Stimulated activated CD4-positive, alpha-beta T cell treated with anti-CD3 and anti-CD28 coated beads, Interleukin-1b, Interleukin-23, amount 100 ng/mL, for 24 hours (primary cell): Measurements from ENCODE around the gene VPS13D.

Experiments
- DNase-seq, 4 experiments: peaks; one replicate each; pipeline ENCODE4 v3.0.0-alpha.2; 2020; ENCODE audit warnings: low read depth in 4 of 4, low spot score in 1 of 4

The VPS13D gene

DNA sequence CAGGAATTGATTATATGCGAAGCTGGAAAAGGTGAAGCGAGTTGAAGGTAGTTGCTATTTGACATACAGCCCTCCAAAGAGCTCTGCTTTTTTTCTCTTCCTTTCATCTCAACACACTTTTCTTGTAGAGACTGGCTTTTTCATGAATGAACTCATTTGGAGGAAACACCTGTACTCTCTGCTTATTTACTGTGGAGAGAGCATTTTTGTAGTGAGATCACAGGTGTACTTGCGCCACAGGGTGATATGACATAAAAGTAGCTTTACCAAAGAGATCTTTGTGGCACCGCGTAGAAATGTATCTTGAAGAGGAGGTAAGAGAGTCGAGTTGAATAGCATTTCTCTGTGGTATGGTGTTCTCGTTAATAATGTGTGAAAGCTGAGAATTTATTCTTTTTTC, 187.6 kb downstream of the VPS13D start:
- DNase-seq = no peak

DNA sequence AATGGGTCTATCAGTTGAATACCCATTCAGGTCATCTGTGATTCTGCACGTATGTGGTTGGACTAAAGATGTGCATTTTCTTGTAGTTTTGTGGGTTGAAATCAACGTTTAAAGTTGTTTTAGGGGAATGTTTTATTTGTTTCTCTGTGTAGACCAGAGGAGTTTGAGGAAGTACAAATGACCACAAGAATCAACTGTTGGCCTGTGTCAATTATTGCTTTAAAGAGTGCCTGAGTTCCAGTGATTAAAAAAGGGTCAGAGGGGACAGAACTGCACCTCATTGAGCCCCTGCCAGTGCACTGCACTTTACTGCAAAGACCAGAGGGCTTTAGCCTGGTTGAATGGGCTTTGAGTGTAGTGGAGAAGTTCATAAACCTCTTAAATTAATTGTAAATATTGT, 190.3 kb downstream of the VPS13D start:
- no peak for DNase-seq

DNA sequence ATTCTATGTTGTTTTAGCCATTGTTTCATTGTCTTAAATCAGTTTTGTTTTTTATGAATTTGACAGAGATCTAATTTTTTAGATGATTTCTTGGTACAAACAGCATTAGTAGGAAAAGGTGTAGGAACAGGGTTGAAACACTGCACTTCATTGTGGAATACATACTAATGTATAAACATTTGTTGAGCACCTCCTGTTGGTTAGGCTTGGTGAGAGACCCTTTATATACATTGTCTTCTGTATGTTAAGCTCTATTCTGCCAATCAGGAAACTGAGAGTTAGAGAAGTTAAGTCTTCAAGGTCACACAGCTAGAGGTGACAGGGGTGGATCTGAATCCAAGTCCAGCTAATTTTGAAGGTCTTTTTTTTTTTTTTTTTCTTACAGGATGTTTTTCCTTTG, 192.7 kb downstream of the VPS13D start:
- no peak for DNase-seq

DNA sequence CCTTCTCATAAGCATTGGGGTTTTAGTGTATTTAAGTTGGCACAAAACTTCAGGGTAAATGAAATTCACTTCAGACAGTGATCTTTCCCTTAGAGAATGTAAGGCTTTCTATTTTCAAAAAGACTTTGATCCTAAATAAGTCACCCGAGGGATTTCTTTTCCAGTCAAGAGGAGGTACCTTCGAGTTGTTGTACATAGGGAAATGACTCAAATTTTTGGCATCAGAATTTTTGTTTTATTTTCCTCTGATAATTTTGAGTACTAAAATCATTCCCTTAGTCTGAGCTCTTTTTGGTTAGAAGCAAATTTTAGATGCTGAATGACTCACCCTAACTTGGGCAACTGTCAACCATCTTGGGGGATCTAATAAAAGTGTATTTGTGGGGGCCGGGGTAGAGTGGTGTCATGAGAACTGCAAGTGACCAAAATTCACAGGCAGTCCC, 194.3 kb downstream of the VPS13D start:
- no peak for DNase-seq

DNA sequence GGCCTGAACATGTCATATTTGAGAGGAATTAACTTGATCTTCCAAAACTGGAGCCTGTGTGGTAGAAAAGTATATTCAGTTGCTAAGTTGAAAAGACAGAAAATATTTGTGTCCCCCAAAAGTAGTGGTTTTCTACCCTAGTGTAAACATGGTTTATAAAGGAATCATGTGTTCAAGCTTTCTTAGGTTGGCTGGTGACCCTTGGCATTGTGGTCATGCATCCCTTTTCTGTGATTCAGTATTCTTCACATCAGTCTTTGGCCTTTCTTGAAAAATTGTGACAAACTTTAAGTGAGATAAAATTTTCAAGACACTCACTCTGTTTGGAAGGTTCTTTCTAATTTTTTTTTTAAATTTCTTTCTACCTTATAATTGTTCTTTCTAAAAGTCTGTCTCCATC, 195.0 kb downstream of the VPS13D start:
- DNase-seq = no peak

DNA sequence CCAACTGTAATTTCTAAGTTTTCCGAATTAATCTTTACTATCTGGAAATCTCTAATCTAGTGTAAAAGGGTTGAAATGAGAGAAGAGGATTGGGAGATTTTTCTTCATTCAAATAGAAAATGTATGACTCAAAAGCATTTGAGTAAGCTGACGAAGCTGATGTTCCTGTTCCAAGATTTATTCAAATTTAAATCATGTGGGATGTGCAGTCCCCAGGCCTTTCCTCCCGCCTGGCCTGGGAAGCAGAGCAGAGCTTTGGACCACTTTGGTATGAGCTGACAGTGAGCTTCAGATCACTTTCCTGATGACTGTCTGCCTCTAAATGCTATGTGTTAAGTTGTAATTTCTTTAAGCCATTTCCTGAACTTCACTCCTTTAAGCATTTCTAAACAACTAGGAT, 196.2 kb downstream of the VPS13D start:
- no peak for DNase-seq

DNA sequence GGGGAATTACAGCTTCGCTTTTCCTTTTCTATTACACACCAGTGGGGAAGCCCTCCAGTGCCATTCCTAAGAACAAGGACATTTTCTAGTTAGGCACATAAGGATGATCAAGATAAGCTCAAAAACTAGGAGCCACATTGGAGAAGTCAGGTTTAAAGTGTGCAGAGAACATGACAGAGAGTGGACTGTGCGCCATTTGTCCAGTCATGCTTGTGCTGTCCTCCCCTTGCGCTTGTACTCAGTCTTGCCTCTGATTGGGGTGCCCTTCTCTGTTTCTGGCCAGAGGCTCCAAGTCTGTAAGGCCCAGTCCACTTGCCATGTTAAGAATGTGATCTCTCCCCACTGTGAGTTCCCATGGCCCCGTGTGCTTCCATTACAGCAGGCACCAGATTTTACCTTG, 198.5 kb downstream of the VPS13D start:
- no peak for DNase-seq

DNA sequence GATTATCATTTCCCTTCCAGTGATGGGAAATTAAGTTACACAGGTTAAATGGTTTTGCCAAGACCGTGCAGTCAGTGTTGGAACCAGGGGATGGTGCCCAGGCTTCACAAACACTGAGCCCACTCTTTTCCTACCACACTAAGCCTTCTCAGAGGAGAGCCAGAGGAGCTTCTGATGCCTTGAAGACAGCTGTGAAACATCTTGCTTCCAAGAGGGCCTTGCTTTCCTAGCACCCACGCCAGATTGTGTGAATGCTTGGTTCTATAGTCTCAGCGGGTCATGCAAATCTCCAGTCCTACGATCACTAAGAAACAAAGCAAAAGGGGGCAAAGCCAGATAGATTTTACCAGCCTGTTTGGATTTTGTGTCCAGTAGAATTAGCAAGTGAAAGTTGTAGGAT, 200.7 kb downstream of the VPS13D start:
- no peak for DNase-seq

DNA sequence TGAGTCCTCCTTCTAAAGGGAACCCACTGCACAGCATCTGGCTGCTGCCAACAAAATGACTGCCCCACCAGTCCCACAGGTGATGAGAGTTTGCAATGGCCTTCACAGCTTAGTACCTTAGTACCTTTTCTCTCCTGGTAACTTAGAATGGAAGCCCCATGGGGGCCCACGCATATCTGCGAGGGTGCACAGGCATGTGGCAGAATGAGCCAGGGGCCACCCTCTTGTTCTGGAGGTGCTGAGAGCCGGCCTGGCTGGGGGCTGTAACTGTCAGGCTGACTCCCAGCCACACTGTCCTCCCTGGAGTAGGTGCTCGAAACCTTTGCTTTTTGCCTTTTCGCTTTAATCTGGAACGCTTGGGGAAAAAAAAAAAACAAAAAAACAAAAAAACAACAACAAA, 203.1 kb downstream of the VPS13D start:
- DNase-seq = no peak

DNA sequence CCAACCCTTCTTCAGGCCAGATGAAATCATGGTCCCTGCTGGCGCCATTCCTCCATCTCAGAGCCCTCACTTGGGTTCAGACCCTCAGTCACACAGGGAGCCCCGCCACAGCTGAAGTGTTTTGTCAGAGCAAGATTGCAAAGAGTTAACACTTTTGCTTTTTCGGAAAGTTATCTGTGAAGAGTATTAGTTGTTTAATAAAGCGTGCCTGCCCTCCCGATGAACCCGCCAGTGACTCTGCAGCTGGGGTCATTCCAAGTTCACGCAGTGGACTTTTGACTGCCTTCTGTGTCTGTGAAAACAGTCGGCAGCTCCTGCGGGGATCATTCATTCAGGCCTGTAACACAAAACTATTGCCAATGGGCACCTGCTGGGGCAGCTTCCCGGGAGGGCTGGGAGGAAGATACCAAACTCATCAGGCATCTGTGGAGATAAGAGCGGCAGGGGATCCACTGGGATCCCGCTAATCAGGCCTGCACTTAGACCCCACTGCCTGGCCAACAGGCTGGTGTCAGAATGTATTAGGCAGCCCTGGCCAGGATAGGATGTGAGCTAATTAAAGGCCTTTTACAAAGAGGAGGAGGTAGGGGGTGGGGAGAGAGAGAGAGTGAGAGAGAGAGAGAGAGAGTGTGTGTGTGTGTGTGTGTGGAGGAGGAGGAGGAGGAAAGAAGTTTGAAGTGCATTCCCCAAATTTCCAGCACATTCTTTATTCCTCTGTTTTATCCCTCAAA, 203.7 kb downstream of the VPS13D start:
- DNase-seq = no peak

DNA sequence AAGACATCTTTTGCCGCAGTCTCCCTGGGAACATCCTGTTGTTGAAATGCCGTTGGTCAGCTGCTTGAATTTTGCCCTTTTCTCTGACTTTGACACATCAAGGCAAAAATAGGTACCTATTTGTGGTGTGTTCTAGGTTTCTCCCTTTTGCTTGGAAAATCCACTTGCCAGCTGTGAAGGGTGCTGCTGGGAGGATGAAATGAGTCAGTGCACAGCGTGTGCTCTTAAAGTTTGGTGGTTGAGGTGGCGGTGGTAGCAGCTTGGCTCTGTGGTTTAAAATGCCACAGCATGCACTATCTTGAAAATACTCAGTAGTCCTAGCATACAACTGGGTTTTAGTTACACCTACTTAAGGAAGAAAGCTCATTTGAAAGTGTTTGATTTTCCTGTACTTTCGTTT, 204.3 kb downstream of the VPS13D start:
- peak in 3 of 4 experiments; percentile 26 to 58 (median 36) for DNase-seq

DNA sequence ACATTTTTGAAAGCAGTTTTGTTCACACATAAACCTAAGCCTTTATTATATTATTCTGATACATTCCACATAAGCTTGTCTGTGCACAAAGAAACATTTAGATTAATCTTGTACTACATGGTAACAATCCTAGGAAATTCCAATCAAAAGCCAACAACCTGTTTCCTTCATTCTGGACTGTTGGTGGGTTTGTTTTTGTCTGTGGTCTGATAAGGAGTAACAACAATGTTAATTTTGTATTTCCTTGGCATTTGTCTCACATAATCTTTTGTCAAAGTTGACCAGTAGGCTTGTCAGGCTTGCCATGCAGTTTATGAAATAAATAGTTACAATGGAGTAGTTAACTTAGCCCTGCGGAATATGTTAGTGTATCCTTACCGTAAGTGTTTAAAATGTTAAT, 204.9 kb downstream of the VPS13D start:
- DNase-seq = no peak

DNA sequence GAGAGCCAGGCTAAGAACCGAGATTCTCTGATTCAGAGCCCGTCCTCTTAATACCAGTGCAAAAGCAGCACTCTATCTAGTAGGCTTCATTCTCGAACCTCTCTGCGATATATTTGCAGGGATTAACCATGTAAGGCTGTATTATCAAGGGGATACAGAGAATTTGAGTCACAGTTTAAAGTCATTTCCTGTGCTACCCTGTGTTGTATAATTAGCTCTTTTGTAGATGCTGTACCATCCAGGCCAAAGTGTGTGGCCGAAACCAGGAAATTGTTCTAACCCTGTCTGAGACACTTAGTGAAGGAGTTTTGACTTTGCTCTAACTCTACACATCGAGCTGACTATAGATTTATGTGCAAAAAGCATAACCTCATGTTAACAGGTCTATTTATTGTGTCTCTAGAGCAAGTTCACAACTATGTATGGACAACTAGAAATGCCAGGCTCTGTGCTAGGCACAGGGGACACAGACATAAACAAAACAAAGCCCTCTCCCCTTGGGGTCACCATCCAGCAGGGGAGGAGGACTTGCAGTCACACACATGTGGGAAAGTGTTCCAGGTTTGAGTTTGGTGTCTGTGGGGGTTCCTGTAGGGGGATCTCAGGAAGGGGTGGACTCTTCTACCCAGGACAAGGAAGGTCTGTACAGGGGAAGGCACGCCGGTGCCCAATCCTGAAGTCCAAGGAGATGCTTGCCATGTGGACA, 206.0 kb downstream of the VPS13D start:
- DNase-seq = peak in 1 of 4 experiments; percentile 37

DNA sequence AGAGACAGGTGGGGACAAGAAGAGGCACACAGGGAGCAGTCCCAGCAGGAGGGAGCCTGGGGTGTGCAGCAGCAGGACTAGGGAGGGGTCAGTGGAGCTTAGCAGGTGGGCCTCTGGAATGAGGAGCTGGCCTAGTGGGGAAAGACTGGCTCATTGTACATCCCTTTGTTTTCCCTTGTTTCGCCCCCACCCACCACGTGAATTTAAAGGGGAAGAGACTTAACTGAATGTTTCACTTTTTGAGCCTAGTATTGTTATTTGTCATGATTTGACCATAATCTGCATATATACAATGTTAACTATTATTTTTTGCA, 206.5 kb downstream of the VPS13D start:
- DNase-seq = no peak

DNA sequence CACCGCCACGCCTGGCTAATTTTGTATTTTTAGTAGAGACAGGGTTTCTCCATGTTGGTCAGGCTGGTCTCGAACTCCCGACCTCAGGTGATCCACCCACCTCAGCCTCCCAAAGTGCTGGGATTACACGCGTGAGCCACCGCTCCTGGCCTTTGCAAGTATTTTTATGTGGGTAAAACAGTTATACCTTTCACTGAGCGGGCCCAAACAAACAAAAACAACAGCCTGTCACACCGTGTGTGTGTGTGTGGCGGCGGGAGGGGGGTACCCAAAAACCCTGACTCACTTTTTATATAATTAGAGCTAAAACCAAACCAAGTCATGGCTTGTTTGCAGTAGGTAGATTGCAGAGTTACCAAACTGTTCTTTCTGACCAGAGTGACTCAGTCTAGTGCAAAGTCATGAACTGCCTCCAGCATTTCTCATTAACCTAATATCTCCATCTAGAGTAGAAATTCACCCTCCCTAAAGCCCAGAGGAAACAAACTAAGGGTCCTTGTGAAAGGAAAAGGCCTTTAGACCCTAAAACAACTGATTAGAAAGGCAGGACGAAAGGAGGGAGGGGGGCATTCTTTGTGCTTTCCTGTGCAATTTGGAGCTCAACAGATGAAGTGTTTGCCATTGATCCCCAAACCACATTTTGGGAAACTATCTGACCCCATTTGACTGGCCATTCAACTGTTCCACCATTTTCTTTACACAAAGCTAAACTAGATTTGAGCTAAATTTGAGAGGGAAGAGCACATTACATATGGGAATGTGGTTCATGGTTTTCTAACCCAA, 207.2 kb downstream of the VPS13D start:
- no peak for DNase-seq

DNA sequence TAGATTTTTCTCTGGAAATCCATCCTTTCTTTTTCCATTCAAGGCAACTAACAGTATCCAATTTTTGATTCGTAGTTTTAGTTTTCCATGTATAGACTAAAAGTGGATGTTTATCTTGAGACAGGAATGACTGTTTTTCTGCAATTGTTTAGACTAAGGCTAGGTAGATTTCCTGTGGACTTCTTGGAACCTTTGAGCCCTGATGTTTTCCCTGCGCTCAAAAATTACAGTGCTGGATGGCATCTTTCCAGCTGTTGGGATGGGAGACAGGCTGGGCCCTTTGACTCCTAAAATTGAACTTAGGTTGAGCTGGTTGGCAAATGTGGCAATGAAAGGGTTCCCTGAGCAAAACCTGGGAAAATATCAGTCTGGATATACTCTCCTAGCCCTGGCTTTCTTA, 207.8 kb downstream of the VPS13D start:
- DNase-seq = no peak

DNA sequence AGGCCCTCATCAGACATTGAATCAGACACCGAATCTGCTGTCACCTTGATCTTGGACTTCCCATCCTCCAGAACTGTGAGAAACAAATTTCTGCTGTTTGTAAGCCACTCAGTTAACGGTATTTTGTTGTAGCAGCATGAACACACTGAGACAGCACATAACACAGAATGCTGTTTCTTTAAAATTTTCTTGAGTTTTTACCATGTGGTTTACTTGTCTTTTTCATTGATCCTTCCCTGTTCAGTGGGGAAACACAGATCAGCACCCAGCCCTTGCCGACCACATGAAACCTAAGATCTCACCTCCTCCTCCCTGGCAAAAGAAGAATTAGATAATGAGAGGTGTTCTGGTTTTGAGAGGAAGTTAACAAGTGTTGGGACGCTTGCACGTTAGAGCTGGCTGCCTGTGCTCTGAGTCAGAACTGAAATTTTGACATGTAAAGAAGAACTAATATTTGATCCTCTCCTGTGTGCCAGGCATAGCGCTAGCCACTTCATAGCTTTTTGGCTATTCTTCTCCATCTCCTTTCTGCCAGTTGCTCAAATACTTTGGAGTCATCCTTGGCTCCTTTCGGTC, 208.6 kb downstream of the VPS13D start:
- peak in 1 of 4 experiments; percentile 17 for DNase-seq

DNA sequence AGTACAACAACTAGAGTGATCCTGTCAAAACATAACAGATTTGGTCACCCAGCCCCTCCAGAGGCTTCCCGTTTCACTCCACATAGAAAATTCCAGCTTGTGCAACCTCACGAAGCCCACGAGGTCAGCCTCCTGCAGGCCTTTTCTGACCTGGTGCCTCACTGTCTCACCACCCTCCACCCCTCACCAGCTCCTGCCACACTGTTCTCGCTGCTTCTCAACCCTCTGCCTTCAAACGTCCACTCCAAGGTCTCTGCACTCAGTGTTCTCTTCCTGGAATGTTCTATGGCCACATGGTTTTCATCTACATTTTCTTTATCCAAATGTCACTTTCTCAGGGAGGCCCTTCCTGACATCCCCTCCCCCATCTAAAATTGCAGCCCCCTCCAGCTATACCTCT, 209.2 kb downstream of the VPS13D start:
- no peak for DNase-seq

DNA sequence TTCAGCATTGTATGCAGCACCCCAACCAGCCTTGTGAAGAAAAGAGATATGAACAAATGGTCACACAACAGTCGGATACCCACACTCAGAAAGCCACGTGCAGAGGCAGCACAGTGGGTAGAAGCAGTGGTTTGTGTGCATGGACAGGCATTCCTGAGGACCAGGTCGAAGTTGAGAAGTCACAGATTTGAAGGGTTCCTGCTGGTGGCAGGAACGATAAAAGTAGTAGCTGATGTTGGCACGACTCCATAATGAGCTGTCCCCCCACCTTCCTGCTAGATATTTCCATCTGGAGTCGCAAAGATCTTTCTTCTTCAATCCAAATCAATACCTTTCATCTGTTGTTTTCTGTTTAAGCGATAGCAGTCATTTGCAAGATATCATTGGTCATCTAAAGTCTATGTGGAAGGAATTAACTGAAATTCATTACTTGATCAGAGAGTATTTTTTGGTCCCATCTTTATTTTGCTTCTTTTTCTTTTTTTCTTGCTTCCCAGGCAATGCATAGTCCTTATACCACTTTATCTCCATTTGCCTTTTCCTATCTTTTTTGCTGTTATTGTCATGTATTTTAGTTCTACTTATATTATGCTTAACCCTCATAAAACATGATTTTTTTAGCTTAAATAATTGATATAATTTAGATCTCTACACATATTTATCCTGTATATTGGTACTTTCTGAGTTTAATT, 211.7 kb downstream of the VPS13D start:
- DNase-seq = no peak

DNA sequence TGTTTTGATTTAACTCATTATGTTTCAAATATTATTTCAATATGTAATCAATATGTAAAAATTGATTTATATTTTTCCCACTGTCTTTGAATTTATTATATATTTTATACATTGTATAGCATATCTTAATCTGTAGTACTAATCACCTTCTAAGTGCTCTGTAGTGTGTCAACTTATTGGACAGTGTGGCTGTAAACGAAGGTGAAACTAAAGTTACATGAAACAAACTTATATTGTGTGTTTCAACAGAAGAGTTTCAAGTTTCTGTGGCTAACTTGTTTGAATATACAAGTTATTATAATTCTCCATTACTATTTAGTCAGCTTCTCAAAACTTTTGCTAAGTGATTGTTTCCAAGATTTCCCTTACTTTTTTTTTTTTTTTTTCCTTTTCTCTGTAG, 212.4 kb downstream of the VPS13D start:
- DNase-seq = no peak

DNA sequence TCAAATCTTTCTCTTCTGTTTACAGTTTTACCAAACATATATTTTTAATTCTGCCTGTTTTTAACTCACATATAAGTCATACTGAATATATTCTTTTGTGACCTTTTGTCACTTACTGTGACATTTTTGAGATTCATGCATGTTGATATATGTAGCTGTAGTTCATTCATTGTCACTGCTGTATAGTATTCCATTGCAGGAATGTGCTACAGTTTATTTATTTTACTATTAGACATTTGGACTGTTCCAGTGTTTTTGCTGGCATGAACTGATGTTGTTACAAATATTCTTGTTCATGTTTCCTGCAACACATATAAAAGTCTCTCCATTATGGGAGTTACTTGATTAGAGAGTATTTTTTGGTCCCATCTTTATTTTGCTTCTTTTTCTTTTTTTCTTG, 213.3 kb downstream of the VPS13D start:
- no peak for DNase-seq
